ENCODE results near the gene DCAF15.

DCAF15 gene

GRCh38 chr19:13935765-13936510 lies 16.4 kb upstream of the DCAF15 start:
- no peak for TF ChIP-seq JUND (IDR thresholded peaks at IDR 0.05; ENCODE audit: low read depth)
- in situ Hi-C loops (cut with HindIII; ENCODE audit: low pct_unique_long_range_greater_than_20kb, low sequenced_read_pairs) = no loop called here
- DNase-seq (ENCODE audit: low read depth in 1 of 2, low spot score in 1 of 2) = no peak

GRCh38 chr19:13937479-13938300 lies 14.6 kb upstream of the DCAF15 start:
- in situ Hi-C loops (cut with HindIII; ENCODE audit: low pct_unique_long_range_greater_than_20kb, low sequenced_read_pairs) = no loop called here
- no peak for TF ChIP-seq JUND (IDR thresholded peaks at IDR 0.05; ENCODE audit: low read depth)
- DNase-seq (ENCODE audit: low read depth in 1 of 2, low spot score in 1 of 2) = no peak

GRCh38 chr19:13938301-13939064 lies 13.8 kb upstream of the DCAF15 start, which contains the start of gene PODNL1:
TSS of gene PODNL1 (minus strand) at chr19:13938417. CDS start at chr19:13938181, 236 bp downstream.
- DNase-seq (ENCODE audit: low read depth in 1 of 2, low spot score in 1 of 2) = no peak

GRCh38 chr19:13942023-13942684 lies 10.2 kb upstream of the DCAF15 start:
- no peak for TF ChIP-seq JUND (IDR thresholded peaks at IDR 0.05; ENCODE audit: low read depth)
- no peak for DNase-seq (ENCODE audit: low read depth in 1 of 2, low spot score in 1 of 2)
- in situ Hi-C loops (cut with HindIII; ENCODE audit: low pct_unique_long_range_greater_than_20kb, low sequenced_read_pairs) = no loop called here

More at GRCh38 chr19:13938301-13939064, 13.8 kb upstream of the DCAF15 start, which contains the start of gene PODNL1:
- in situ Hi-C loops (cut with HindIII; ENCODE audit: low pct_unique_long_range_greater_than_20kb, low sequenced_read_pairs) = no loop called here
- TF ChIP-seq JUND (IDR thresholded peaks at IDR 0.05; ENCODE audit: low read depth) = no peak

GRCh38 chr19:13946414-13946813 lies 5.9 kb upstream of the DCAF15 start:
- in situ Hi-C loops (cut with HindIII; ENCODE audit: low pct_unique_long_range_greater_than_20kb, low sequenced_read_pairs) = no loop called here
- TF ChIP-seq JUND (IDR thresholded peaks at IDR 0.05; ENCODE audit: low read depth) = no peak
- no peak for DNase-seq (ENCODE audit: low read depth in 1 of 2, low spot score in 1 of 2)

GRCh38 chr19:13951043-13951442 lies 1.3 kb upstream of the DCAF15 start:
- TF ChIP-seq JUND (IDR thresholded peaks at IDR 0.05; ENCODE audit: low read depth) = no peak
- no peak for DNase-seq (ENCODE audit: low read depth in 1 of 2, low spot score in 1 of 2)
- in situ Hi-C loops (cut with HindIII; ENCODE audit: low pct_unique_long_range_greater_than_20kb, low sequenced_read_pairs) = no loop called here

GRCh38 chr19:13951799-13952153 lies 533 bp upstream of the DCAF15 start:
- DNase-seq (ENCODE audit: low read depth in 1 of 2, low spot score in 1 of 2) = no peak
- in situ Hi-C loops (cut with HindIII; ENCODE audit: low pct_unique_long_range_greater_than_20kb, low sequenced_read_pairs) = no loop called here
- no peak for TF ChIP-seq JUND (IDR thresholded peaks at IDR 0.05; ENCODE audit: low read depth)

GRCh38 chr19:13952931-13953531 lies 722 bp downstream of the DCAF15 start:
- in situ Hi-C loops (cut with HindIII; ENCODE audit: low pct_unique_long_range_greater_than_20kb, low sequenced_read_pairs) = no loop called here
- no peak for TF ChIP-seq JUND (IDR thresholded peaks at IDR 0.05; ENCODE audit: low read depth)
- peak; percentile 46 to 58 for DNase-seq (ENCODE audit: low read depth in 1 of 2, low spot score in 1 of 2)

- no peak for TF ChIP-seq JUND (IDR thresholded peaks at IDR 0.05; ENCODE audit: low read depth)
- in situ Hi-C loops (cut with HindIII; ENCODE audit: low pct_unique_long_range_greater_than_20kb, low sequenced_read_pairs) = no loop called here
- no peak for DNase-seq (ENCODE audit: low read depth in 1 of 2, low spot score in 1 of 2)
These were observed 1.9 kb downstream of the DCAF15 start for GRCh38 chr19:13954185-13954584.

GRCh38 chr19:13955662-13956364 lies 3.5 kb downstream of the DCAF15 start:
- in situ Hi-C loops (cut with HindIII; ENCODE audit: low pct_unique_long_range_greater_than_20kb, low sequenced_read_pairs) = no loop called here
- no peak for TF ChIP-seq JUND (IDR thresholded peaks at IDR 0.05; ENCODE audit: low read depth)

GRCh38 chr19:13956365-13956744 lies 4.0 kb downstream of the DCAF15 start:
- TF ChIP-seq JUND (IDR thresholded peaks at IDR 0.05; ENCODE audit: low read depth) = no peak
- no peak for DNase-seq (ENCODE audit: low read depth in 1 of 2, low spot score in 1 of 2)
- in situ Hi-C loops (cut with HindIII; ENCODE audit: low pct_unique_long_range_greater_than_20kb, low sequenced_read_pairs) = no loop called here

More at GRCh38 chr19:13955662-13956364, 3.5 kb downstream of the DCAF15 start:
- DNase-seq (ENCODE audit: low read depth in 1 of 2, low spot score in 1 of 2) = no peak
